Measurements from ENCODE around the gene WBP2NL.
"Not testable (repeated sequence)": the region's sequence is repeated elsewhere in the genome, so short reads cannot be mapped to it uniquely, and the experiment has no call there.

WBP2NL gene

DNA sequence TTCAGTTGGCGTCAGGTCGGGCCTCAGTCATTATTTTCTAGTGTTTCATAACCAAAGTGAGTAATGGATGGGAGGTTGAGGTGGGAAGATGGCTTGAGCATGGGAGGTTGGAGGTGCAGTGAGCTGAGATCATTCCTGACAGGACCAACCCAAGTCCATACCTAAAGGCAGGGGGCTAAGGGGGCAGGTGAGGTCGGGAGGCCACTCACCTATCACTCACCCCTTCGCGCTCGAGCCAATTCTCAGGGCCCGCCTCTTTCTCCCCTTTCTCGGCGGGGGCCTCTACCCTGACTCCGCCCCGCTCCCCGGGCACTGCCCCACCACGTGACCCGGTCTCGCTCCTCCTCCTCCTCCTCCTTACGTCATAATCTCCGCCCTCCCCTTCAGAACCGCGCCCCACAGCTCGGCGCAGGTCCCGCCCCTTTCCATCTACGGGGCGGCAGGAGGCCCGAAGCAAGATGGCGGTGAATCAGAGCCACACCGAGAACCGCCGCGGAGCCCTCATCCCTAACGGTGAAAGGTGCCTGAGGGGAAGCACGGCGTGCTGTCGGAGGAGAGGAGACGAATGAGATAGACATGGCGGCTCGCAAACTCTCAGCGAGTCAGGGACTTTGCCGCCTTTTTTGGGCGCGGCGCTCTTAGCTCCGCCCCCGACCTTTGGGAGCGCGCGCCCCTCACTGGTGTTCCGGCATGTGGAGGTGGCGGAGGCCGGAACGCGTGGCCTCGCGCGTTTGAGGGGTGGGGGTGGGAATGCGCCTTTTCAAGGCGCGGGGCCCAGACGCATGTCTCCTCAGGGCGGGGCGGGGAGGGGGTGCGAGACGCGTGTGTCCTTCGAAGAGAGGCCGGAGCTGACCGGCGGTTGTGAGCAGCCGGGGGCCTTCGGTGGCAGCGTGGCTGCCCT, at the start of gene WBP2NL:
Gene WBP2NL (plus strand): TSS at position 428 of the 901 bp plus-strand sequence. CDS start 31 bp downstream, at position 459.
- Mint-ChIP-seq H3K27ac (no peak within 1 kb of the TSS), H3K36me3 (ENCODE audit: low read depth) (peaks cover 24% of the 10 kb centered on the region), H3K4me3 (no peak within 1 kb of the TSS), H3K27me3 (ENCODE audit: low read depth, poor library complexity) (peaks cover 25% of the 10 kb centered on the region), H3K4me1 (no peaks in the 10 kb centered on the region), H3K9me3 (peaks cover 1% of the 10 kb centered on the region)
- TF ChIP-seq CTCF (IDR thresholded peaks at IDR 0.05) = no peak
- no peak for DNase-seq

- peaks cover 54% of the 10 kb centered on the region for H3K4me1 Mint-ChIP-seq
- DNase-seq; H3K27me3 Mint-ChIP-seq (ENCODE audit: low read depth, poor library complexity); H3K9me3 Mint-ChIP-seq; H3K27ac Mint-ChIP-seq: not testable (repeated sequence)
- H3K4me3 Mint-ChIP-seq = peak overlapping the region; percentile 64
- peaks cover 10% of the 10 kb centered on the region for H3K36me3 Mint-ChIP-seq (ENCODE audit: low read depth)
Observed at GRCh38 chr22:41948928-41949296, 49.7 kb upstream of the WBP2NL start.

- H3K9me3 Mint-ChIP-seq = no peaks in the 10 kb centered on the region
- no peak for DNase-seq
- H3K27ac Mint-ChIP-seq = peak overlapping the region; percentile 82
- H3K4me1 Mint-ChIP-seq = peaks cover 54% of the 10 kb centered on the region
- H3K27me3 Mint-ChIP-seq (ENCODE audit: low read depth, poor library complexity) = peaks cover 2% of the 10 kb centered on the region
- peaks cover 8% of the 10 kb centered on the region for H3K36me3 Mint-ChIP-seq (ENCODE audit: low read depth)
- H3K4me3 Mint-ChIP-seq = peak overlapping the region; percentile 64
- TF ChIP-seq CTCF (IDR thresholded peaks at IDR 0.05) = no peak
Observed at GRCh38 chr22:41949297-41949965, 49.2 kb upstream of the WBP2NL start.

GRCh38 chr22:41951898-41952474, 46.6 kb upstream of the WBP2NL start, which contains the start of gene SMIM45:
TSS of gene SMIM45 (plus strand) at chr22:41952150.
- Mint-ChIP-seq H3K4me3 (no peak within 1 kb of the TSS), H3K4me1 (peaks cover 42% of the 10 kb centered on the region), H3K27me3 (ENCODE audit: low read depth, poor library complexity) (no peaks in the 10 kb centered on the region), H3K36me3 (ENCODE audit: low read depth) (no peaks in the 10 kb centered on the region), H3K9me3 (no peaks in the 10 kb centered on the region), H3K27ac (no peak within 1 kb of the TSS)
- no peak for TF ChIP-seq CTCF (IDR thresholded peaks at IDR 0.05)
- no peak for DNase-seq

DNA sequence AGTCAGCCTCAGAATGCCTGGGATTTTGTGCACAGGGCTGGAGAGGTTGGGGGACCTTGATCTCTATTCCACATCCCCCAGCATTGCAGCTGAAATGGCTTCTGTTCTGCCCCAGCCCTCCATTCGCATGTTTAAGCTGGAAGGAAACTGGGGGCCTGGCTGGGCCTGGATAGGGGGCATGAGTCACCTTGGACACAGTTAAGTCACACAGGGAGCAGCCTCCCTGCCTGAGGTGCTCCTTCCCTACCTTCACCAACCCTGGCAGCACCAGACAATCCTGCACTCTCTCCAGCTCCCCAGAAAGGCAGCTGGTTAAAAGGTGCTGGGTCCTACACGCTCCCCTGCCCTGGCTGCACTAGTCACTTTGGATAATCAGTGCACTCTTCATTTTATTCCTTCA, 45.9 kb upstream of the WBP2NL start:
- H3K9me3 Mint-ChIP-seq = no peaks in the 10 kb centered on the region
- H3K27me3 Mint-ChIP-seq (ENCODE audit: low read depth, poor library complexity) = no peaks in the 10 kb centered on the region
- no peak overlapping the region for H3K4me3 Mint-ChIP-seq
- H3K4me1 Mint-ChIP-seq = peaks cover 46% of the 10 kb centered on the region
- TF ChIP-seq CTCF (IDR thresholded peaks at IDR 0.05) = no peak
- DNase-seq = no peak
- H3K36me3 Mint-ChIP-seq (ENCODE audit: low read depth) = no peaks in the 10 kb centered on the region
- H3K27ac Mint-ChIP-seq = no peak overlapping the region

DNA sequence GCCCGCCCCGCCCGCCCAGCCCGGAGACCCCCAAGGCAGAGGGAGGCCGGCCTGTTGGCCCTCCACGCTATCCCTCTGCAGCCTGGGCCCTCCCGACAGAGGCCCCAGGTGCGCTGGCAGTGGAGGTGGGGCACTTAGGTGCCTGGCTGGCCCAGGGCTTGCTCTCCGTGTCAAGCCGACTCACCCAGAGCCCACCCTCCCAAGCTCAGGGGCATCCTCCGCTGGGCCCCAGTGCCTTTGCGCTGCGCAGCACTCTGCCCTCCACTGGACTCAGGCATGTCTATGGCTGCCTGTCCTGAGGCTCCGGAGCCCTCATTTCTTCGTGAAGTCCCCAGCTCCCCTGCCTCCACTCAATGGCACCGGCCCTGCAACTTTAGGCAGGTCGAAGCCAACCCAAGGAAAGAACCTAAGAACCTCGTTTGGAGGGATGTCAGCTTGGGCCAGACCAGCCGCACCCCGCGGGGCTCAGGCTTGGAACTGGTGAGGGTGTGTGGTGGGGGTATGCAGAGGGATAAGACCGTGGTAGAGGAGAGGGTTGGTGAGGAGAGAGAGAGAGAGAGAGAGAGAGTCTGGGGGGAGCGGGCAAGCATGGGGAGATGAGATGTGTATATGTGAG, 40.5 kb upstream of the WBP2NL start:
- Mint-ChIP-seq H3K36me3 (ENCODE audit: low read depth) (no peaks in the 10 kb centered on the region), H3K4me3 (no peak overlapping the region), H3K27me3 (ENCODE audit: low read depth, poor library complexity) (peaks cover 5% of the 10 kb centered on the region)

More for the DNA sequence above, 40.5 kb upstream of the WBP2NL start:
- no peaks in the 10 kb centered on the region for H3K9me3 Mint-ChIP-seq
- DNase-seq = no peak
- H3K27ac Mint-ChIP-seq = no peak overlapping the region
- peaks cover 12% of the 10 kb centered on the region for H3K4me1 Mint-ChIP-seq
- peak; percentile 11 for TF ChIP-seq CTCF (IDR thresholded peaks at IDR 0.05)

Measured in nephron progenitor cell (in vitro differentiated cells).